ENCODE results near the gene PADI2.

GRCh38 chr1:17098446-17099317 lies 20.6 kb downstream of the PADI2 start:
- TF ChIP-seq CTCF (IDR thresholded peaks at IDR 0.05) (no peak), POLR2A (IDR thresholded peaks at IDR 0.05) (no peak), POLR2AphosphoS5 (IDR thresholded peaks at IDR 0.05) (no peak)

Data from upper lobe of left lung (tissue), 4 donors.